Endothelial cell (in vitro differentiated cells): ENCODE measurements around the gene ASCL1. TPM values are rescaled to one million over a fixed set of nuclear protein-coding genes. Genes with fewer than 3 reads are reported as not detected.

Source experiments
- DNase-seq: peaks from one replicate; pipeline ENCODE4 v3.0.0; 2021; ENCODE audit warnings: low spot score
- H3K27ac Mint-ChIP-seq: one replicate; pipeline ENCODE4 v1.8.0; 2021; ENCODE audit warnings: mixed read lengths, inconsistent platforms; ENCODE audit not compliant: unreplicated experiment
- H3K27me3 Mint-ChIP-seq: one replicate; pipeline ENCODE4 v1.8.0; 2021; ENCODE audit warnings: mild to moderate bottlenecking, moderate library complexity, mixed read lengths, inconsistent platforms; ENCODE audit not compliant: unreplicated experiment
- H3K36me3 Mint-ChIP-seq: one replicate; pipeline ENCODE4 v1.8.0; 2021; ENCODE audit warnings: mild to moderate bottlenecking, low read depth, mixed read lengths, inconsistent platforms; ENCODE audit not compliant: unreplicated experiment
- H3K4me1 Mint-ChIP-seq: one replicate; pipeline ENCODE4 v1.8.0; 2021; ENCODE audit warnings: mild to moderate bottlenecking, mixed read lengths, inconsistent platforms; ENCODE audit not compliant: unreplicated experiment
- H3K4me3 Mint-ChIP-seq: one replicate; pipeline ENCODE4 v1.8.0; 2021; ENCODE audit warnings: mild to moderate bottlenecking, mixed read lengths, inconsistent platforms; ENCODE audit not compliant: unreplicated experiment
- H3K9me3 Mint-ChIP-seq: one replicate; pipeline ENCODE4 v1.8.0; 2021; ENCODE audit warnings: mixed read lengths, inconsistent platforms; ENCODE audit not compliant: unreplicated experiment
- CTCF ChIP-seq: fragments of 200-600 bp; sonication (generic); IDR thresholded peaks from one replicate; pipeline ENCODE4 v1.5.0; 2021; ENCODE audit warnings: antibody characterized with exemption; ENCODE audit not compliant: unreplicated experiment
- total RNA-seq: library from RNA; stranded (reverse); fragmentation: NEBNext Ultra II Directional; extraction: Animal tissue kit (Norgen Biotek cat#: 25700); gene quantifications from one replicate; pipeline ENCODE4 v1.2.1, GENCODE V29; 2021; ENCODE audit not compliant: unreplicated experiment

Gene ASCL1
- total RNA-seq, 1 donor from 2014 or later = not detected

- Mint-ChIP-seq H3K27me3 (no peaks in the 10 kb centered on the region), H3K4me3 (no peak overlapping the region), H3K27ac (no peak overlapping the region)
These were observed 38.6 kb upstream of the ASCL1 start for GRCh38 chr12:102918840-102919239.

GRCh38 chr12:102920271-102920670 is 37.2 kb upstream of the ASCL1 start:
- Mint-ChIP-seq H3K4me1 (no peaks in the 10 kb centered on the region), H3K27ac (no peak overlapping the region), H3K4me3 (no peak overlapping the region), H3K27me3 (no peaks in the 10 kb centered on the region), H3K36me3 (no peaks in the 10 kb centered on the region), H3K9me3 (no peaks in the 10 kb centered on the region)
- no peak for TF ChIP-seq CTCF
- DNase-seq = no peak

More at GRCh38 chr12:102918840-102919239, 38.6 kb upstream of the ASCL1 start:
- DNase-seq = no peak
- H3K4me1 Mint-ChIP-seq = no peaks in the 10 kb centered on the region
- TF ChIP-seq CTCF = no peak
- no peaks in the 10 kb centered on the region for H3K36me3 Mint-ChIP-seq
- H3K9me3 Mint-ChIP-seq = no peaks in the 10 kb centered on the region

DNA sequence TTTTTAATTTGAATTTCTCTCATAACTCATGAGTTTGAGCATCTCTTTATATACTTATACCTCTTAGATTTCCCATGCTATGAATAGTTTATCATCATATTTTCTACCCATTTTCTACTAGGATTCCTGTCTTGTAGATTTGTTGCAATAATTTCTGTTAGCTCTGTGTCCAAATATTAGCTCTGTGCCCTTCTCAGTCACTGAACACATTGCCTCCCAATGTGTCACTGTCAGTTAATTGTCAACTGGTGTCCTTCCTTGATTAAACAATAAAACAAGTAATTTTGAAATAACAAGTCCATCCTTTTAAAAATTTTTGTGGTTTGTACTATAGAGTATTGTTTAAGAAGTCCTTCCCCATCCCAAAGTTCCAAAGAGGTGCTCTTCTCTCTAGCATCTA is 36.2 kb upstream of the ASCL1 start:
- Mint-ChIP-seq H3K27me3 (no peaks in the 10 kb centered on the region), H3K27ac (no peak overlapping the region), H3K9me3 (no peaks in the 10 kb centered on the region), H3K4me1 (no peaks in the 10 kb centered on the region), H3K4me3 (no peak overlapping the region), H3K36me3 (no peaks in the 10 kb centered on the region)
- no peak for DNase-seq
- no peak for TF ChIP-seq CTCF

DNA sequence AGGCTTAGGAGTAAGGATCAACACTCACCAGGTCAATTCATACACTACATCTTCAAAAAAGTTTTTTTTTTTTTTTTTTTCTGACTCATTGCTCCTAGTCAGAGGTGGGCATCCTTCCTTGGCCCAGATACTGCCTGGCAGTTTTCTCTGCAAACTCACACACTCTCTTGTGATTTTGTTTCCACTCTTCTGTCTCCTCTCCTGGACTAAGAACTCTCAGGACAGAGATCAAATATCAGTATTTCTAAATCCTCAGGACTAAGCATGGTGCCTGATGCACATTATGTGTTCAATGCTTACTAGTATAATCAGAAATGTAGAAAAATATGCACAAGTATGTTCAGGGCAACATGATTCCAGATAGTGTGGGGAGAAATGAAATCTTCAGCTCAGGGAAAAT is 30.3 kb upstream of the ASCL1 start:
- no peaks in the 10 kb centered on the region for H3K27me3 Mint-ChIP-seq

DNA sequence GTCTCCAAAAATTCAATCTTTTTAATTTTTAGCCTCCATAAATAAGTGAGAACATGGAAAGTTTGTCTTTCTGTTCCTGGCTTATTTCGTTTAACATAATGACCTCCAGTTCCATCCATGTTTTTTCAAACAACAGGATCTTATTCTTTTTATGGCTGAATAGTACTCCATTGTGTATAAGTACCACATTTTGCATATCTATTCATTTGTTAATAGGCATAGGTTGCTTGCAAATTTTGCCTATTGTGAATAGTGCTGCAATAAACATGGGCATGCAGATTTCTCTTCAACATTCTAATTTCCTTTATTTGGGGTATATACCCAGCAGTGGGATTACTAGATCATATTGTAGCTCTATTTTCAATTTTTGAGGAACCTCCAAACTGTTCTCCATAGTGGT is 24.3 kb upstream of the ASCL1 start:
- Mint-ChIP-seq H3K27me3 (peaks cover 1% of the 10 kb centered on the region), H3K4me3 (no peak overlapping the region), H3K27ac (no peak overlapping the region), H3K9me3 (no peaks in the 10 kb centered on the region), H3K36me3 (no peaks in the 10 kb centered on the region), H3K4me1 (peaks cover 7% of the 10 kb centered on the region)
- no peak for DNase-seq
- no peak for TF ChIP-seq CTCF

More for the DNA sequence above, 30.3 kb upstream of the ASCL1 start:
- peaks cover 7% of the 10 kb centered on the region for H3K4me1 Mint-ChIP-seq
- no peak for DNase-seq
- H3K27ac Mint-ChIP-seq = no peak overlapping the region
- no peaks in the 10 kb centered on the region for H3K9me3 Mint-ChIP-seq
- no peaks in the 10 kb centered on the region for H3K36me3 Mint-ChIP-seq
- H3K4me3 Mint-ChIP-seq = no peak overlapping the region
- no peak for TF ChIP-seq CTCF
